Lung (tissue), 12 donors: ENCODE results near the gene C3orf62. TPM values are rescaled to one million over a fixed set of nuclear protein-coding genes. Genes with fewer than 3 reads are reported as not detected.

ENCODE experiments used
- ATAC-seq: fragments of 200-7000 bp; cut with Tn5 transposase; one replicate; pipeline ENCODE4 v1.9.1; 2020; ENCODE audit warnings: moderate number of reproducible peaks; ENCODE audit not compliant: insufficient read depth, low FRiP score
- DNase-seq, 3 donors: peaks; one replicate each; pipeline ENCODE4 v3.0.0-alpha.2; 2013 to 2017
- H3K27ac ChIP-seq, 2 donors: one replicate each; pipeline ENCODE4 v1.5.1; 2013; ENCODE audit warnings: mild to moderate bottlenecking in 2 of 2, moderate library complexity in 2 of 2, control low read depth in 1 of 2, inconsistent platforms in 1 of 2, low read depth in 1 of 2, low read length in 1 of 2
- H3K27me3 ChIP-seq, 3 donors: one replicate each; pipeline ENCODE4 v1.5.1; 2013; ENCODE audit warnings: low read length in 2 of 3; ENCODE audit not compliant: control insufficient read depth in 3 of 3, insufficient read depth in 3 of 3
- H3K36me3 ChIP-seq, 4 donors: one replicate each; pipeline ENCODE4 v1.5.1; 2013; ENCODE audit warnings: low read length in 4 of 4, mild to moderate bottlenecking in 1 of 4, moderate library complexity in 1 of 4; ENCODE audit not compliant: control insufficient read depth in 4 of 4, insufficient read depth in 4 of 4
- H3K4me1 ChIP-seq, 5 donors: one replicate each; pipeline ENCODE4 v1.5.1; 2013; ENCODE audit warnings: low read length in 5 of 5, mild to moderate bottlenecking in 2 of 5, moderate library complexity in 1 of 5; ENCODE audit not compliant: control insufficient read depth in 5 of 5, insufficient read depth in 5 of 5
- H3K4me3 ChIP-seq: one replicate; pipeline ENCODE4 v1.5.1; 2013; ENCODE audit warnings: mild to moderate bottlenecking, control low read depth, moderate library complexity
- H3K9ac ChIP-seq, 2 donors: one replicate each; pipeline ENCODE4 v1.5.1; 2013; ENCODE audit warnings: low read length in 2 of 2, control low read depth in 1 of 2; ENCODE audit not compliant: insufficient read depth in 1 of 2
- H3K9me3 ChIP-seq, 4 donors: one replicate each; pipeline ENCODE4 v1.5.1; 2013; ENCODE audit warnings: low read length in 3 of 4, mild to moderate bottlenecking in 1 of 4, moderate library complexity in 1 of 4; ENCODE audit not compliant: control insufficient read depth in 4 of 4, insufficient read depth in 3 of 4
- WGBS, 2 donors: extraction: QIAGEN DNeasy Blood & Tissue Kit; methylation state at CpG; one replicate each; pipeline ENCODE4 v1.1.7; 2013; 5-methylcytosine and 5-hydroxymethylcytosine counted together
- polyA plus RNA-seq, 2 donors: library from polyadenylated mRNA; stranded (reverse); fragments of 200-250 nt; gene quantifications; one replicate each; pipeline ENCODE4 v1.2.1, GENCODE V29; 2013
- total RNA-seq, 2 donors: library from RNA; depleted of rRNA in 1 of 2; stranded (reverse); fragments of >200 nt in 1 of 2; gene quantifications; one replicate each; pipeline ENCODE4 v1.2.1, GENCODE V29; 2014 to 2021
- TF ChIP-seq, protein P1 (sequence below): IDR thresholded peaks from 2 replicates; pipeline ENCODE4 v1.5.1; 2012; ENCODE audit warnings: mild to moderate bottlenecking; ENCODE audit errors: control extremely low read depth, extremely low read depth
- donor health status: control.
- donor health status: control.
- donor health status: Bipolar disorder and iron deficiency.
- donor health status: healthy.
- donor health status: DM: yes; HTN: yes; CAD: no.

The C3orf62 gene
- total and polyA plus RNA-seq, 4 donors: 5.2 to 8.2 (median 7.0) TPM

DNA sequence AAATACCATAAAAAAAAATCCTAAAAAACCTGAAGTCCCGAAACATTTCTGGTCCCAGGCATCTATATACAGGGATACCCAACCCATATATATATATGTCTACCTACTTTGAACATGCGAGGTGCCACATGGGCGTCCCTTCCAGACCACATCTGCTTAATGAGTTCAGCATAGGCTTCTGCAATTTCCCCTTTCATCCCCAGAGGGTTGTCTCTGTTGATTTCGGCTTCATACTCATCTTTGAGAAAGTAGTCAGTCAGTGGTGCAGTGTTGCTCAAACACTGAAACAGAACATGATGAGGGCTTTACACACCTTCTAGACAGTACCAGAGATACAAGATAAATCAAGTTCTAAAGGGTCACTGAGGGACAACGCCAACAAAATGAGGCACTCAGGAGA is 28.6 kb upstream of the C3orf62 start:
- WGBS, 2 donors: 85 to 94% methylated on average over 5 of the region's 5 CpGs
- TF ChIP-seq, protein P1, sequence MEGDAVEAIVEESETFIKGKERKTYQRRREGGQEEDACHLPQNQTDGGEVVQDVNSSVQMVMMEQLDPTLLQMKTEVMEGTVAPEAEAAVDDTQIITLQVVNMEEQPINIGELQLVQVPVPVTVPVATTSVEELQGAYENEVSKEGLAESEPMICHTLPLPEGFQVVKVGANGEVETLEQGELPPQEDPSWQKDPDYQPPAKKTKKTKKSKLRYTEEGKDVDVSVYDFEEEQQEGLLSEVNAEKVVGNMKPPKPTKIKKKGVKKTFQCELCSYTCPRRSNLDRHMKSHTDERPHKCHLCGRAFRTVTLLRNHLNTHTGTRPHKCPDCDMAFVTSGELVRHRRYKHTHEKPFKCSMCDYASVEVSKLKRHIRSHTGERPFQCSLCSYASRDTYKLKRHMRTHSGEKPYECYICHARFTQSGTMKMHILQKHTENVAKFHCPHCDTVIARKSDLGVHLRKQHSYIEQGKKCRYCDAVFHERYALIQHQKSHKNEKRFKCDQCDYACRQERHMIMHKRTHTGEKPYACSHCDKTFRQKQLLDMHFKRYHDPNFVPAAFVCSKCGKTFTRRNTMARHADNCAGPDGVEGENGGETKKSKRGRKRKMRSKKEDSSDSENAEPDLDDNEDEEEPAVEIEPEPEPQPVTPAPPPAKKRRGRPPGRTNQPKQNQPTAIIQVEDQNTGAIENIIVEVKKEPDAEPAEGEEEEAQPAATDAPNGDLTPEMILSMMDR: no peak
- no peak for DNase-seq
- Histone ChIP-seq H3K27ac (no peak overlapping the region), H3K36me3 (peaks cover 24 to 50% (median 33%) of the 10 kb centered on the region in 4 donors), H3K9ac (no peak overlapping the region), H3K27me3 (no peaks in the 10 kb centered on the region), H3K4me1 (no peaks in the 10 kb centered on the region), H3K9me3 (no peaks in the 10 kb centered on the region), H3K4me3 (no peak overlapping the region)
- no peak for ATAC-seq

DNA sequence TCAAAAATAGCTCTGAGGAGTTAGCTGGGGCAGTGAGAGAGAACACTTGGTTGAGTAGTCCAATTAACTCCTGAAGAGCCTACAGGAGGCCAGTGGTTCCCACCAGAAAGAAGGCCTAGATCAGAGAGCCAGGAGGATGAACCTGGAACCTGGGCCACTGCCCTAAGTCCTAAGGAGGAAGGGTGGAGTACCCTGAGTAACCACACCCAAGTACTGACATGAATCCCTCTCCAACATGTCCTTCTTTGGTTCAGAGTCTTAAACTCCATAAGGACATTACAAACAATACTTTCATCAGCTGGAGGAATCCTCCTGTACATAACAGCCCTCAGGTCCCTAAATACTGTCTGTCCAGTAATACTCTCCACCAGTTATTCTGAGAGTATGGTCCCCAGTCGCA is 25.6 kb upstream of the C3orf62 start:
- Histone ChIP-seq H3K9me3 (no peaks in the 10 kb centered on the region), H3K27me3 (no peaks in the 10 kb centered on the region), H3K9ac (no peak overlapping the region), H3K27ac (no peak overlapping the region), H3K4me1 (no peaks in the 10 kb centered on the region), H3K4me3 (no peak overlapping the region), H3K36me3 (peaks cover 25 to 56% (median 43%) of the 10 kb centered on the region in 4 donors)
- 95 to 100% methylated on average over 1 of the region's 1 CpG for whole genome bisulfite sequencing, 2 donors
- TF ChIP-seq, protein P1: no peak
- no peak for ATAC-seq
- no peak for DNase-seq

DNA sequence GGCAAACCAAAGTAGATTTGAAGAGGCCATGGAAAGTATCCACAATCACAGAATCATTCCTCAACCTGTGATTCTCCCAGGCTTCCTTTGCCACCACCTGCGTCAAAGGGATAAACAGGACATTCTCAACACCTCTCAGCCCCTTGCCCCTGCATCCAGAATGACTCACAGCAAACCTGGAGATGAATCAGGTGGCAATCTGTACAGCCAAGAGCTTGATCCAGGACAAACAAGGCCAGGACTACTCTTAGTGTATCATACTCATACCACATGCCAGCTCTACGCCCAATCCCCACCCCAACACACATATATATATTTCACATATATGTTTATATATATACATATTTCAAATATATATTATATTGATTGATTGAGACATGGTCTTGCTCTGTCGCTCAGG is 23.6 kb upstream of the C3orf62 start:
- ATAC-seq: no peak
- TF ChIP-seq, protein P1: no peak
- no peak overlapping the region for H3K4me3 ChIP-seq
- H3K9me3 ChIP-seq: no peaks in the 10 kb centered on the region
- peaks cover 26 to 59% (median 52%) of the 10 kb centered on the region in 4 donors for H3K36me3 ChIP-seq
- no peak for DNase-seq
- no peak overlapping the region for H3K9ac ChIP-seq
- H3K27me3 ChIP-seq: no peaks in the 10 kb centered on the region
- H3K4me1 ChIP-seq: peaks cover 0 to 6% (median 0%) of the 10 kb centered on the region in 5 donors
- no peak overlapping the region for H3K27ac ChIP-seq
- 95 to 97% methylated on average over 3 of the region's 3 CpGs for WGBS, 2 donors

DNA sequence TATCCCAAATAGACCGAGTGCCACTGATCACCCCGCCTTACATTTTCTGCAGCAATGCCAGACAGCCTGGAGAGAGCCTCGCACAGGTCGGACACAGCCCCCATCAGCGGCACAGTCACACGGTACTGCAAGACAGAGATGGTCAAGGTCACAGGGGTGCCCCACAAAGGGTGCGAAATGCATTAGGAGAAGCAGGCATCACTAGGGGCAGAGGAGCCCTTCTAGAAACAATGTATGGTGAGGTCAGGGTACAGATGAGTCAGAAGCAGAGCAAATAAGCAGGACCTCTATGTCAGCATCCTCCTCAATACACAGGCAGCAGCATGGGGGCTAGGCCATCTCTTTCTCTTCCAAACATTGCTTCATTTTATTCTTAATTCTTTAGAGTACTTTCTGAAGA is 21.5 kb upstream of the C3orf62 start:
- TF ChIP-seq, protein P1: no peak
- DNase-seq (no peak), ATAC-seq (no peak)
- Histone ChIP-seq H3K9me3 (no peaks in the 10 kb centered on the region), H3K4me3 (no peak overlapping the region), H3K27ac (no peak overlapping the region), H3K4me1 (peaks cover 0 to 7% (median 0%) of the 10 kb centered on the region in 5 donors), H3K9ac (no peak overlapping the region), H3K27me3 (no peaks in the 10 kb centered on the region), H3K36me3 (peaks cover 28 to 65% (median 53%) of the 10 kb centered on the region in 4 donors)
- WGBS, 2 donors: 92 to 93% methylated on average over 7 of the region's 7 CpGs
